Spinal cord (tissue), 10 donors: ENCODE measurements around the gene PPP1R1A. TPM values are rescaled to one million over a fixed set of nuclear protein-coding genes. Genes with fewer than 3 reads are reported as not detected.

ENCODE experiments used
- DNase-seq, 6 donors: peaks; one replicate each; pipeline versions ENCODE4 v3.0.0 to v3.0.0-alpha.2; 2013 to 2015; ENCODE audit warnings: low spot score in 6 of 6, low read depth in 4 of 6
- H3K27ac ChIP-seq: one replicate; pipeline ENCODE4 v1.5.1; 2013; ENCODE audit warnings: low read depth, low read length, control low read depth
- H3K27me3 ChIP-seq: one replicate; pipeline ENCODE4 v1.6.1; 2013; ENCODE audit warnings: low read length; ENCODE audit not compliant: control insufficient read depth, insufficient read depth
- H3K36me3 ChIP-seq: one replicate; pipeline ENCODE4 v1.6.1; 2013; ENCODE audit warnings: low read length; ENCODE audit not compliant: control insufficient read depth, insufficient read depth
- H3K4me1 ChIP-seq: one replicate; pipeline ENCODE4 v1.6.1; 2013; ENCODE audit warnings: low read length; ENCODE audit not compliant: control insufficient read depth, insufficient read depth
- H3K4me3 ChIP-seq: one replicate; pipeline ENCODE4 v1.5.1; 2013; ENCODE audit warnings: low read depth, low read length, control low read depth
- H3K9me3 ChIP-seq: one replicate; pipeline ENCODE4 v1.6.1; 2013; ENCODE audit warnings: low read length; ENCODE audit not compliant: control insufficient read depth, insufficient read depth
- WGBS: methylation state at CpG from one replicate; pipeline ENCODE4 v1.1.5; 2013; ENCODE audit warnings: missing lambda C conversion rate; ENCODE audit not compliant: insufficient coverage; 5-methylcytosine and 5-hydroxymethylcytosine counted together
- polyA plus RNA-seq, 2 donors: library from polyadenylated mRNA; unstranded; fragments of 120-200 nt; gene quantifications; one replicate each; pipeline ENCODE4 v1.2.1, GENCODE V29; 2013; ENCODE audit not compliant: insufficient read length in 2 of 2
- total RNA-seq, 2 donors: library from RNA; depleted of rRNA in 1 of 2; stranded (reverse); fragments of 120-200 nt in 1 of 2; fragments of >200 nt in 1 of 2; gene quantifications; one replicate each; pipeline versions ENCODE4 v1.2.3 to v1.2.4, GENCODE V29; 2013 to 2014
- donor health status: healthy.

Gene PPP1R1A
- total and polyA plus RNA-seq, 4 donors: 9.4 to 129 (median 68.6) TPM

GRCh38 chr12:54565310-54565985, 23.0 kb downstream of the PPP1R1A start:
- peaks cover 8% of the 10 kb centered on the region for H3K36me3 ChIP-seq
- H3K4me1 ChIP-seq: peaks cover 31% of the 10 kb centered on the region
- no peak overlapping the region for H3K27ac ChIP-seq
- H3K9me3 ChIP-seq: no peaks in the 10 kb centered on the region
- WGBS: 41% methylated on average over 7 of the region's 10 CpGs
- no peaks in the 10 kb centered on the region for H3K27me3 ChIP-seq
- peak in 1 of 6 donors; percentile 50 for DNase-seq
- no peak overlapping the region for H3K4me3 ChIP-seq

DNA sequence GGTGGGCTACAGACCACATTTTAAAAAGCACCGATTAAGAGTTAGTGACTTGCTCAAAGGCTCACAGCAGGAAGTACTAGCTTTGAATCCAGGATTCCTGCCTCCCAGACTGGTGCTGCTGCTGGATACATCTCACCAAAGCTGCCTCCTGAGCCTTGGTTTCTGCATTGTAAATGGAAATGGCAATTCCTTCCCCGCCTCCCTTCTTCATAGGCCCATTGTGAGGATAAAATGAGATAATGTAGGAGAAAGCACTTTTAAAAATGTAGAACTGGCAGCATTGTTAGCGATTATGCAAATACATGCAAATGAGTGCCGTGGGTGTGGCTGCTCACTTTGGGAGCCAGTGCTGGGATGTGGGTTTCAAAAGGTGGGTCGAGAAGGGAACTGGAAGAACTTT, 23.7 kb downstream of the PPP1R1A start:
- Histone ChIP-seq H3K4me1 (peaks cover 32% of the 10 kb centered on the region), H3K36me3 (peaks cover 6% of the 10 kb centered on the region), H3K27ac (no peak overlapping the region), H3K27me3 (no peaks in the 10 kb centered on the region), H3K9me3 (no peaks in the 10 kb centered on the region), H3K4me3 (no peak overlapping the region)
- DNase-seq: peak in 1 of 6 donors; percentile 79
- WGBS: 13% methylated on average over 4 of the region's 5 CpGs

DNA sequence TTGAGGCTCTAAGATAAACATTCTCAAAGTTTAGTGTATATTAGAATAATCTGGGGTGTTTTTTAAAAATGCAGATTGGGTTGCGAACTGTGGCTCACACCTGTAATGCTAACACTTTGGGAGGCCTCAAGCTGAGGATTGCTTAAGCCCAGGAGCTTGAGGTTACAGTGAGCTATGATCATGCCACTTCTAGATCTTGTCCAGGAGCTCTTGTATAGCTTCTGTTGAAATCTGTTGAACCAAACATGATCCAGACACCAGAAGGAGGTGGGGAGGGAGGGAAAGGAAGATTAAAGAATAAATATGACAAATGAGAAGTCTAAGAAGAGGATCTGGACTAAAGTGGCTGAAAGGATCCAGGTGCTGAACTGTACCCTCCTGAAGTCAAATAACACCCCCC, 24.7 kb downstream of the PPP1R1A start:
- Histone ChIP-seq H3K36me3 (no peaks in the 10 kb centered on the region), H3K27ac (no peak overlapping the region), H3K27me3 (no peaks in the 10 kb centered on the region), H3K4me3 (no peak overlapping the region), H3K9me3 (no peaks in the 10 kb centered on the region), H3K4me1 (peaks cover 32% of the 10 kb centered on the region)
- DNase-seq: no peak
- 100% methylated on average over 1 of the region's 1 CpG for WGBS

DNA sequence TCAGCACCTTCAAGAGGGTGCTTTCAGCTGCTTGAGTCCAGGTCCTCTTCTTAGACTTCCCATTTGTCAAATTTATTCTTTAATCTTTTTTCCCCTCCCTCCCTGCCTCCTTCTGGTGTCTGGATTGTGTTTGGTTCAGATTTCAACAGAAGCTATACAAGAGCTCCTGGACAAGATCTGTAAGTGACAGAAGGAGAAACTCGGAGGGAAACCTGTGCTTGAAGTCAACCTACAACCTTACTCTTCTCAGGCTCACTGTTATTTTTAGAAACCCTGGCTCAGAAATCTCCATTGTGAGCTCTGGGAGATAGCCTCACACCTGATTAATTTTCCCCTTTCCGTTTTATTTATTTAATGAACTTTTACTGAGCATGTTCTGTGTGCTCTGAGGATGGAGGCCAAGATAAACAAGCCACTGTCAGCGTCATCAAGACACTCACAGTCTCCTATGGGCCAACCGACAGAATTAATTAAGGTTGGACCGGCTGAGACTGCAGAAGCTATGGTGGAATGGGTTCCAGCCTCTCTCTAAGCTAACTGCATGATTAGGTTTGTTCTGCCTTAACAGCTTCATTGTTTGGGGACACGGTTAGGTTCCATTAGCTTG, 25.6 kb downstream of the PPP1R1A start:
- H3K4me1 ChIP-seq: peaks cover 32% of the 10 kb centered on the region
- 60% methylated on average over 2 of the region's 6 CpGs for WGBS
- H3K27me3 ChIP-seq: no peaks in the 10 kb centered on the region
- no peak overlapping the region for H3K4me3 ChIP-seq
- DNase-seq: no peak
- no peaks in the 10 kb centered on the region for H3K9me3 ChIP-seq
- H3K36me3 ChIP-seq: no peaks in the 10 kb centered on the region
- H3K27ac ChIP-seq: no peak overlapping the region

GRCh38 chr12:54561164-54561563, 27.3 kb downstream of the PPP1R1A start:
- no peaks in the 10 kb centered on the region for H3K36me3 ChIP-seq
- H3K9me3 ChIP-seq: no peaks in the 10 kb centered on the region
- H3K4me1 ChIP-seq: peaks cover 29% of the 10 kb centered on the region
- H3K4me3 ChIP-seq: peak overlapping the region; percentile 58
- no peaks in the 10 kb centered on the region for H3K27me3 ChIP-seq
- 67% methylated on average over 1 of the region's 3 CpGs for WGBS
- DNase-seq: no peak
- H3K27ac ChIP-seq: peak overlapping the region; percentile 70

DNA sequence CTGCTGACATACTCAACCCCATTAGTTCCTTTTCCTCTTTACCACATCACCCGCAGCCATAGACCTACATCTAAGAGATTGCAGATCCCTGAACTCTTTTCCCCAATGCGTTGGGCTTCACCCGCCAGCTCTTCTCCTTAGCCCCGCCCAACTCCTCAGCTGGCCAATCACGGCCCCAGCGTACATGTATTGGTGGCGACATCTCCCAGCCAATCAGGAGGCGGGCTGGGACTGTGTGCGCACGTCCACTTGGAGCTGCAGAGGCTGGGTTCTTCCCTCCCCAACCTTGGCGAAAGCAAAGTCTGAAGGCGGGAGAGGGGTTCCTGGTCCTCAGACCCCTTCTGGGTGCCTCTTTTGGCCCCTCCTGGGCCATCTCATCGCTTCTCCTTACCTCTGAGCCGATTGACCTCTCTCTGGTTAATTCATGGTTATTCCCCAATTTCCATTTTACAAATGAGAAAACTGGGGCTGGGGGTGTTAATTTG, 28.0 kb downstream of the PPP1R1A start:
- H3K27ac ChIP-seq: peak overlapping the region; percentile 70
- no peaks in the 10 kb centered on the region for H3K27me3 ChIP-seq
- H3K4me1 ChIP-seq: peaks cover 22% of the 10 kb centered on the region
- DNase-seq: peak in 5 of 6 donors; percentile 78 to 98 (median 87)
- H3K36me3 ChIP-seq: no peaks in the 10 kb centered on the region
- WGBS: 0% methylated on average over 12 of the region's 14 CpGs
- H3K9me3 ChIP-seq: no peaks in the 10 kb centered on the region
- H3K4me3 ChIP-seq: peak overlapping the region; percentile 58

DNA sequence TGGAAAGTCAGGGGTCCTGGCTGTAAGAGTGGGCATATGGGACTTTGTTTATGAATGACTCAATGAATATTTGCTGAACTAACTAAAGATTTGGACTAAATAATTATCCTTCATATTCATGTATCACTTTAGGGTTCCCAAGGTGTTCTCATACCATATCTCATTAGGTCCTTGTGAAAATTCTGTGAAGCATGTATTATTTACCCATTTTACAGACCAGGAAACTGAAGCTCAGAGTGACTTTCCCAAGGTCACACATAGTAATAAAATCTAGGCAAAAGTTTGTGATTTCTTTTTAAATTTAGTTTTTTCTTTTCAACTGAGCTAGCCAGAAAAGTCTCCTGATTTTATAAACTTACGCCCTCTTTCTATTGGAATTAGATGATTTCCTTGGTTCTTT, 29.7 kb downstream of the PPP1R1A start:
- no peak overlapping the region for H3K27ac ChIP-seq
- WGBS: no CpG with 5 or more reads among the region's 1 CpG
- peaks cover 15% of the 10 kb centered on the region for H3K4me1 ChIP-seq
- no peaks in the 10 kb centered on the region for H3K27me3 ChIP-seq
- no peaks in the 10 kb centered on the region for H3K36me3 ChIP-seq
- DNase-seq: no peak
- no peaks in the 10 kb centered on the region for H3K9me3 ChIP-seq
- H3K4me3 ChIP-seq: no peak overlapping the region

DNA sequence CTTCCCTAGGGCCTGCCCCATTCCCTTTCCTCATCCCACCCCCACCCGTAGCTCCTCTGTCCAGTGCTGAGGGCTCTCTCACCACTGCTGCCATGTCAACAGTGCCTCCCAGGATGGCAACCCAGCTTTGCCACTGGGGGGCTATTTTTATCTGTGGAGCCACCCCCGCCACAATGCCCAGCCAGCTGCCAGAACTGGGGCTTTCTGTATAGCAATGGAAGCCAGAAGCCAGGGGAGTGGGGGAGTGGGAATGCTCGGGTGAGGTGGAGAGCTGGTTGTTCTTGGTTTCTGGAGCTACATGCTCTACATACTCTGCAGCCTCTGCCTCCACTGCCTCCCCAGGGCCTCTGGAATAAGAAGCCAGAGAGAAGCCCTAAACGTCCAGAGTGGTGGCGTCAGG, 30.1 kb downstream of the PPP1R1A start:
- H3K36me3 ChIP-seq: no peaks in the 10 kb centered on the region
- DNase-seq: no peak
- no peak overlapping the region for H3K27ac ChIP-seq
- peaks cover 15% of the 10 kb centered on the region for H3K4me1 ChIP-seq
- H3K9me3 ChIP-seq: no peaks in the 10 kb centered on the region
- H3K27me3 ChIP-seq: no peaks in the 10 kb centered on the region
- 91% methylated on average over 4 of the region's 5 CpGs for WGBS
- H3K4me3 ChIP-seq: no peak overlapping the region

GRCh38 chr12:54555670-54556257, 32.7 kb downstream of the PPP1R1A start:
- Histone ChIP-seq H3K4me3 (no peak overlapping the region), H3K9me3 (no peaks in the 10 kb centered on the region), H3K4me1 (peaks cover 7% of the 10 kb centered on the region), H3K36me3 (no peaks in the 10 kb centered on the region), H3K27me3 (no peaks in the 10 kb centered on the region), H3K27ac (no peak overlapping the region)
- 92% methylated on average over 1 of the region's 6 CpGs for WGBS
- no peak for DNase-seq
